Glutamatergic neuron (in vitro differentiated cells): ENCODE results near the gene NRG4. TPM values are rescaled to one million over a fixed set of nuclear protein-coding genes. Genes with fewer than 3 reads are reported as not detected.

ENCODE experiments used
- DNase-seq: peaks from one replicate; pipeline ENCODE4 v3.0.0; 2022
- H3K27ac Mint-ChIP-seq: one replicate; pipeline ENCODE4 v1.8.0; 2020; ENCODE audit warnings: mild to moderate bottlenecking, mixed read lengths, inconsistent platforms; ENCODE audit not compliant: unreplicated experiment
- H3K27me3 Mint-ChIP-seq: one replicate; pipeline ENCODE4 v1.8.0; 2020; ENCODE audit warnings: mild to moderate bottlenecking, moderate library complexity, mixed read lengths, inconsistent platforms; ENCODE audit not compliant: unreplicated experiment
- H3K36me3 Mint-ChIP-seq: one replicate; pipeline ENCODE4 v1.8.0; 2020; ENCODE audit warnings: mild to moderate bottlenecking, mixed read lengths, inconsistent platforms; ENCODE audit not compliant: unreplicated experiment
- H3K4me1 Mint-ChIP-seq: one replicate; pipeline ENCODE4 v1.8.0; 2020; ENCODE audit warnings: mild to moderate bottlenecking, low read depth, mixed read lengths, inconsistent platforms; ENCODE audit not compliant: unreplicated experiment
- H3K4me3 Mint-ChIP-seq: one replicate; pipeline ENCODE4 v1.8.0; 2020; ENCODE audit warnings: mild to moderate bottlenecking, mixed read lengths, inconsistent platforms; ENCODE audit not compliant: unreplicated experiment
- H3K9me3 Mint-ChIP-seq: one replicate; pipeline ENCODE4 v1.8.0; 2020; ENCODE audit warnings: mild to moderate bottlenecking, moderate library complexity, mixed read lengths, inconsistent platforms; ENCODE audit not compliant: unreplicated experiment
- CTCF ChIP-seq: fragments of 200-600 bp; sonication (generic); IDR thresholded peaks from one replicate; pipeline ENCODE4 v1.5.0; 2021; ENCODE audit not compliant: partially characterized antibody, unreplicated experiment
- total RNA-seq: library from RNA; stranded (reverse); fragmentation: NEBNext Ultra II Directional; extraction: Animal tissue kit (Norgen Biotek cat#: 25700); gene quantifications from one replicate; pipeline ENCODE4 v1.2.1, GENCODE V29; 2021; ENCODE audit not compliant: unreplicated experiment

NRG4 gene
- total RNA-seq, 1 donor from 2014 or later, result not detected

GRCh38 chr15:75891895-75892294 is 120.3 kb downstream of the NRG4 start:
- DNase-seq, result no peak
- Mint-ChIP-seq H3K9me3 (no peaks in the 10 kb centered on the region), H3K4me1 (no peaks in the 10 kb centered on the region), H3K36me3 (no peaks in the 10 kb centered on the region), H3K27ac (peak overlapping the region; percentile 16), H3K27me3 (peaks cover 2% of the 10 kb centered on the region), H3K4me3 (no peak overlapping the region)
- no peak for TF ChIP-seq CTCF

Other genes starting within 250 kb of the NRG4 start
- 33.6 TPM for gene UBE2Q2, start 169.0 kb downstream of the NRG4 start, total RNA-seq
- 45.1 TPM for gene FBXO22, start 108.5 kb downstream of the NRG4 start, total RNA-seq
- gene TMEM266, start 47.6 kb upstream of the NRG4 start, total RNA-seq, result 1.3 TPM